Omental fat pad (tissue), 4 donors: ENCODE results near the gene EMP1. TPM values are rescaled to one million over a fixed set of nuclear protein-coding genes. Genes with fewer than 3 reads are reported as not detected.

Experiments
- ATAC-seq: fragments of 150-250 bp; one replicate; pipeline ENCODE4 v1.9.1; 2016; ENCODE audit warnings: mild to moderate bottlenecking, moderate library complexity; ENCODE audit not compliant: low FRiP score
- DNase-seq: peaks from one replicate; pipeline ENCODE4 v3.0.0-alpha.2; 2019; ENCODE audit warnings: low spot score
- total RNA-seq, 4 donors: library from RNA; depleted of rRNA; stranded (reverse); fragments of >200 nt; gene quantifications; one replicate each; pipeline ENCODE4 v1.1.0, GENCODE V29; 2016
- TF ChIP-seq, protein P1 (sequence below), 3 donors: fragments of 450-650 bp; IDR thresholded peaks; one replicate each; pipeline ENCODE4 v1.5.1; 2016 to 2017; ENCODE audit warnings: antibody characterized with exemption in 3 of 3, mild to moderate bottlenecking in 3 of 3, moderate library complexity in 2 of 3

EMP1 gene
- total RNA-seq, 4 donors from 2014 or later = 687 to 4,689 (median 1,133) TPM

DNA sequence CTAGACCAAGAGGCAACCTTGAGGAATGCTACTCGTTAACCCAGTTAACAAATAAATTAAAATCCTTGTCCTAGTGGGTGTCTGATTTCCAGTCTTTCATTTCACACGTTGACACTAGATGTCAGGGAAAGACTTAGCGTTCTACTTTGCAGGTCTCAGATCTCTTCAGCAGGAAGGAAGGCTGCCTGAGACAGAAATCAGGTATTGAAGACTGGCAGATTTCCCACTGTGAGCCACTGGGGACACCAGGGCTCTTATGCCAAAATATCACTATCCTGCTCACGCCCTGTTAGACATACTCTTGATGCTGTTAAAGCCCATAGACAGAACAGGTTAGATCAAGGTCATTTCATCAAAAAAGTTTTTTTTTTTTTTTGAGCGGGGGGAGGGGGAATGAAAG is 33.0 kb downstream of the EMP1 start:
- no peak for ATAC-seq
- no peak for DNase-seq
- TF ChIP-seq, protein P1, sequence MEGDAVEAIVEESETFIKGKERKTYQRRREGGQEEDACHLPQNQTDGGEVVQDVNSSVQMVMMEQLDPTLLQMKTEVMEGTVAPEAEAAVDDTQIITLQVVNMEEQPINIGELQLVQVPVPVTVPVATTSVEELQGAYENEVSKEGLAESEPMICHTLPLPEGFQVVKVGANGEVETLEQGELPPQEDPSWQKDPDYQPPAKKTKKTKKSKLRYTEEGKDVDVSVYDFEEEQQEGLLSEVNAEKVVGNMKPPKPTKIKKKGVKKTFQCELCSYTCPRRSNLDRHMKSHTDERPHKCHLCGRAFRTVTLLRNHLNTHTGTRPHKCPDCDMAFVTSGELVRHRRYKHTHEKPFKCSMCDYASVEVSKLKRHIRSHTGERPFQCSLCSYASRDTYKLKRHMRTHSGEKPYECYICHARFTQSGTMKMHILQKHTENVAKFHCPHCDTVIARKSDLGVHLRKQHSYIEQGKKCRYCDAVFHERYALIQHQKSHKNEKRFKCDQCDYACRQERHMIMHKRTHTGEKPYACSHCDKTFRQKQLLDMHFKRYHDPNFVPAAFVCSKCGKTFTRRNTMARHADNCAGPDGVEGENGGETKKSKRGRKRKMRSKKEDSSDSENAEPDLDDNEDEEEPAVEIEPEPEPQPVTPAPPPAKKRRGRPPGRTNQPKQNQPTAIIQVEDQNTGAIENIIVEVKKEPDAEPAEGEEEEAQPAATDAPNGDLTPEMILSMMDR (IDR thresholded peaks at IDR 0.05) = no peak

DNA sequence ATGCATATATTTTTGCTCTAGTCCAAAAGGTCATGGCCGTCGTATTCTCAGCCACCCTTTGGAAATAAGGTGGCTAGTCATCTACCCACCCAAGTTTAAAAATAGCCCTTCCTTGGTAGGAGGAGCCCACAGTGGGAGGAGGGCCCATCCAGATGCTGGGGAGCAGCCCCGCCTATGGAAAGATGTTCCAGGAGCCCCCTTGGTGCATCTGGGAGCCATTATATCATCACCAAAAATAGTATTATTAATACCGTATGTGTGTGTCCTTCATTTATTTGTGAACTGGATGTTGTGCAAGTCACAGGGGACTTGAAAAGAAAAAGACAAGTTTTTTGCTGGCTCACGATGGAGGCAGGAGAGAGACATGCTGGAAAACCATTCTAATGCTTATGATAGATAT is 34.0 kb downstream of the EMP1 start:
- ATAC-seq (no peak), DNase-seq (no peak)
- TF ChIP-seq, protein P1 (IDR thresholded peaks at IDR 0.05) = no peak

DNA sequence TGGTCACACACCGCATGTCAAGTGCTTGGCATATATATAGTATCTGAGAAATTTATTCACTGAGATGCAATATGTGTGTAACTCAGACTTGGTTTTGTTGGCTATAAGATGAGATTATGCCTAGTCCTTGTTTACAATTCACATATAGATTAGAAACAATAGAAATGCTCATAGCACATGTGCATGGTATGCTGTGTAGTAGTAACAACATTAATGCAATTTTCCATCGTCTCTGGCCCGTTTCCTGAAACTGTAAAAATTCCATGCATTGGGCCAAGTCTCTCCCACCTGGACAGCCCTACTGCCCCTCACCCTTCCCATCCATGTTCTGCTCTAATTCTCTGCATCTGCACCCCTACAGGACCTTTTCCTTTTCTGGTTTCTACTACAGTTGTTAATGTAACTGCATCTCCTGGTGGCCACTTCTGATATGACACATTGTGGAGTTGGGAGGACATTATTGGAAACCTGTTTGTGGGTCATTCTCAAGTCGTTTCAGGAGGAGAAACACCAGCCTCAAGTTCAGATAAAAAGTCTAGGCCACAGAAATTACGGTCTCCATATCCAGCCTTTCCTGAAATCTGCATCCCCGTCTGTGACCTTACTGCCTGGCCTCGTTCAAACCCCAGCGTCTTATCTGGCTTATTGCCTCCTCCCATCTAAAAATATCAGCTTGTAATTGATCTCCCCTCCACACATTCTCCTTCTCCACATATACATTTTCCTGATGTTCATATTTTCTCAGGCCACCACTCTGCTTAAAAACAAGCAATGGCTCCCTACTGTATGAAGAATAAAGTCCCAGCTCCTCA is 37.5 kb downstream of the EMP1 start:
- TF ChIP-seq, protein P1 (IDR thresholded peaks at IDR 0.05) = peak in 2 of 3 donors; percentile 68 to 90
- DNase-seq (peak; percentile 82), ATAC-seq (peak; percentile 71)

DNA sequence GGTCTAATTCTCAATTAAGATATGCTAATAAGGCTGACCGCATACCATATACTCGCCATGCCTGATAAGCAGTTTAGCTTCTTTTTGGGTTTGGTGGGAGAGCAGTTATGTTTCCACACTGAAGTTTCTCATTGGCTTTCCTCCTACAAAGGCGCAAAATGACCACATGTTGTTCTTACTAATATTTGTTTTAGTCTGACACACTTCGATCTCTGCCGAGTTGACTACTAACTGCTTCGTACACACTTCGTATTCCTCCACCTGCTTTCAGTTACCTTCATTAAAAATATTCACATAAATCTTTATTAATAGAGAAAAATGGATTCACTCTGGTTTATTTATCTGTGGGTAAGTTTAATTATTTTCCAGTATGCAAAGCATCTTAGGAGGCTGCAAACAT is 41.7 kb downstream of the EMP1 start:
- no peak for ATAC-seq
- TF ChIP-seq, protein P1 (IDR thresholded peaks at IDR 0.05) = no peak
- no peak for DNase-seq

DNA sequence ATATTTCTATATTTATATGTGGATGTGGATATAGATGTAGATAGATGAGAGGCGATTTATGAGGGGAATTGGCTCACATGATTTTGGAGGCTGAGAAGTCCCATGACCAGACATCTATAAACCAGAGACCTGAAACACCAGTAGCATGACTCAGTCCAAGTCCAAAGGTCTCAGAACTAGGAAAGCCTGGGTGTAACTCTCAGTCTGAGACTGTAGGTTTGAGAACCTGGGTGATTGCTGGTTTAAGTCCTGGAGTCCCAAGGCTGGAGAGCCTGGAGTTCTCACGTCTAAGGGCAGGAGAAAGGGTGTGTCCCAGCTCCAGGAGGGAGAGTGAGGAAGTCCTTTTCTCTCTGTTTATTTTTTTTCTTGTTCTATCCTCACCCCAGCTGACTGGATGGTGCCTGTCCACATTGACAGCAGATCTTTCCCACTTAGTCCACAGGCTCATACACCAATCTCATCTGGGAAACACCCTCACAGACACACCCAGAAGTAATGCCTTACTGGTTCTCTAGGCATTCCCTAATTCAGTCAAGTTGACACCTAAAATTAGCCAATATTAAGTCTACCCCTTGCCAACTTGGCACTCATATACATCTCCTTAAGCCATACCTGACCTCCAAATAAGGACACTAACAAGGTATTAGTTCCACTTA is 45.4 kb downstream of the EMP1 start:
- ATAC-seq (no peak), DNase-seq (no peak)
- TF ChIP-seq, protein P1 (IDR thresholded peaks at IDR 0.05) = no peak

DNA sequence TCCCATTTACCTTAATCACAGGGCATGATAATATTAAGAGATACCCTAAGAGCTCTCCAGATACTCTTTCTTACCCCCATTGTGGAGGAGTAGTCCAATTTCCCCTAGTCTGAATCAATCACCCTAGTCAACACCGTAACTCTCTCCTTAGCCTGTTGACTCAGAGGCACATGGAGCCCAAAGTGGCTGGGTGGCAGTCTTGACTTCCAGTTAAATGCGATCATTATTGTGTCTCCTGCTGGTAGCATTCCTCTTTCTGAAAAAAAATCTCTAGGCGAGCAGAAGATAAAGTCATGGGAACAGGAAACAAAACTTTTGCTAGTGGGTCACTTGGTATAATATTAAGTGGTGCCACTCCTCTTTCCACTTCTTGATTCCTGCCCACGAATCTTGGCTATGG is 46.4 kb downstream of the EMP1 start:
- TF ChIP-seq, protein P1 (IDR thresholded peaks at IDR 0.05) = no peak
- no peak for ATAC-seq
- DNase-seq = no peak
